Measurements from ENCODE around the gene GPRC5B.

Gene GPRC5B

GRCh38 chr16:19809121-19809635, 75.5 kb downstream of the GPRC5B start:
- no peak for DNase-seq

GRCh38 chr16:19808061-19808641, 76.5 kb downstream of the GPRC5B start:
- no peak for DNase-seq

Data from NCI-H510A (cell line).